Ishikawa (cell line): Measurements from ENCODE around the gene NAPB.

Source experiments
- NFIC ChIP-seq: IDR thresholded peaks from 2 replicates; pipeline ENCODE4 v1.6.1; 2012
- TAF1 ChIP-seq: IDR thresholded peaks from 2 replicates; pipeline ENCODE4 v1.6.1; 2012; ENCODE audit warnings: low read depth, mild to moderate bottlenecking
- TCF12 ChIP-seq: IDR thresholded peaks from 2 replicates; pipeline ENCODE4 v1.6.1; 2012; ENCODE audit warnings: low read depth

GRCh38 chr20:23459461-23460150, 38.3 kb upstream of the NAPB start:
- TF ChIP-seq TCF12 (no peak), NFIC (no peak), TAF1 (no peak)
